Mesothelial cell of epicardium (in vitro differentiated cells): ENCODE measurements around the gene HHAT. TPM values are rescaled to one million over a fixed set of nuclear protein-coding genes. Genes with fewer than 3 reads are reported as not detected.

Experiments
- DNase-seq, 2 experiments: peaks; one replicate each; pipeline ENCODE4 v3.0.0; 2021; ENCODE audit warnings: low spot score in 2 of 2; ENCODE audit not compliant: unreplicated experiment in 2 of 2
- H3K27ac Mint-ChIP-seq: 2 replicates; pipeline ENCODE4 v1.8.0; 2021; ENCODE audit warnings: mixed read lengths
- H3K27me3 Mint-ChIP-seq: 2 replicates; pipeline ENCODE4 v1.8.0; 2021; ENCODE audit warnings: low read depth, mixed read lengths
- H3K36me3 Mint-ChIP-seq: 2 replicates; pipeline ENCODE4 v1.8.0; 2021; ENCODE audit warnings: mixed read lengths
- H3K4me1 Mint-ChIP-seq: 2 replicates; pipeline ENCODE4 v1.8.0; 2021; ENCODE audit warnings: mixed read lengths
- H3K4me3 Mint-ChIP-seq: 2 replicates; pipeline ENCODE4 v1.8.0; 2021; ENCODE audit warnings: mild to moderate bottlenecking, moderate library complexity, mixed read lengths
- H3K9me3 Mint-ChIP-seq: 2 replicates; pipeline ENCODE4 v1.8.0; 2021; ENCODE audit warnings: mixed read lengths
- total RNA-seq: library from RNA; stranded (reverse); gene quantifications from 3 replicates; pipeline ENCODE4 v1.2.1, GENCODE V29; 2021
- TF ChIP-seq, protein P1 (sequence below): fragments of 200-600 bp; sonication (generic); IDR thresholded peaks from one replicate; pipeline ENCODE4 v1.5.0; 2021; ENCODE audit warnings: antibody characterized with exemption; ENCODE audit not compliant: unreplicated experiment

Gene HHAT
- total RNA-seq, 1 donor from 2014 or later = 19.2 TPM

DNA sequence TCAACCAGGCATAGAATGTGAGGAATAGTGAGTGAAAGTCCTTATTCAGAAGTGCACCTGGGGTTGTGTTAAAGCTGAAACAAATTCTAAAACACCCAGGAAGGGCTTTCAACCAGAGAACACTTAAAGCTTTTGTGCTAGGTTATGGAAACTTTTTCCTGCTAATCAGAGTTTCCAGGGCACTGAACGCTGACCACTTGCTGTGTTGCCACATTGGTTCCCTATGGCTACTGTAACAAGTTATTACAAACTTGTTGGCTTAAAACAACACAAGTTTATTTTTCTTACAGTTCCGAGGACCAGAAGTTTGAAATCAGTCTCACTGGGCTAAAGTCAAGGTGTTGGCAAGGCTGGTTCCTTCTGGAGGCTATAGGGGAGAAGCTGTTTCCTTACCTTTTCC lies 300.6 kb downstream of the HHAT start:
- Mint-ChIP-seq H3K9me3 (no peaks in the 10 kb centered on the region), H3K27ac (no peak overlapping the region), H3K27me3 (no peaks in the 10 kb centered on the region), H3K4me3 (no peak overlapping the region), H3K36me3 (no peaks in the 10 kb centered on the region), H3K4me1 (peaks cover 8% of the 10 kb centered on the region)
- TF ChIP-seq, protein P1, sequence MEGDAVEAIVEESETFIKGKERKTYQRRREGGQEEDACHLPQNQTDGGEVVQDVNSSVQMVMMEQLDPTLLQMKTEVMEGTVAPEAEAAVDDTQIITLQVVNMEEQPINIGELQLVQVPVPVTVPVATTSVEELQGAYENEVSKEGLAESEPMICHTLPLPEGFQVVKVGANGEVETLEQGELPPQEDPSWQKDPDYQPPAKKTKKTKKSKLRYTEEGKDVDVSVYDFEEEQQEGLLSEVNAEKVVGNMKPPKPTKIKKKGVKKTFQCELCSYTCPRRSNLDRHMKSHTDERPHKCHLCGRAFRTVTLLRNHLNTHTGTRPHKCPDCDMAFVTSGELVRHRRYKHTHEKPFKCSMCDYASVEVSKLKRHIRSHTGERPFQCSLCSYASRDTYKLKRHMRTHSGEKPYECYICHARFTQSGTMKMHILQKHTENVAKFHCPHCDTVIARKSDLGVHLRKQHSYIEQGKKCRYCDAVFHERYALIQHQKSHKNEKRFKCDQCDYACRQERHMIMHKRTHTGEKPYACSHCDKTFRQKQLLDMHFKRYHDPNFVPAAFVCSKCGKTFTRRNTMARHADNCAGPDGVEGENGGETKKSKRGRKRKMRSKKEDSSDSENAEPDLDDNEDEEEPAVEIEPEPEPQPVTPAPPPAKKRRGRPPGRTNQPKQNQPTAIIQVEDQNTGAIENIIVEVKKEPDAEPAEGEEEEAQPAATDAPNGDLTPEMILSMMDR = no peak
- no peak for DNase-seq

DNA sequence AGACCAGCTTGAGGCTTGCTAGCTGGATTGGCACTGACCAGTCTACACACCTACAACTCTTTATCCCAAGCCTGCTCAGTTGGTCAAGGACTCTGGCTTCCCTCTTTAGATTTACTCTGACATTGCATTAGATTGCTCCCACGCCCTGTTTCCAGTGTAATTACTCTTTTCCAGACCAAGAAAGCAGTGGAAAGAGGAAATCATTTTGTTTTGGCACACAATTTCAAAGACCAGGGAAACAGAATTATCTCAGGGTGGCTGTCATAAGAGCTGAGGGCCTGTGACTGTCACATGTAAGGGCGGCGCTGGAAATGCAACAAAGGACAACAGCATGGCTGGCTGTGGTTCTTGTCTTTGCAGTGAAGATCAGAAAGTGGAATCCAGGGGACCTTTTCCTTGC lies 302.7 kb downstream of the HHAT start:
- Mint-ChIP-seq H3K4me3 (no peak overlapping the region), H3K36me3 (no peaks in the 10 kb centered on the region), H3K9me3 (no peaks in the 10 kb centered on the region), H3K4me1 (peaks cover 8% of the 10 kb centered on the region), H3K27me3 (no peaks in the 10 kb centered on the region), H3K27ac (peak overlapping the region; percentile 7)
- DNase-seq = no peak
- TF ChIP-seq, protein P1 = no peak

DNA sequence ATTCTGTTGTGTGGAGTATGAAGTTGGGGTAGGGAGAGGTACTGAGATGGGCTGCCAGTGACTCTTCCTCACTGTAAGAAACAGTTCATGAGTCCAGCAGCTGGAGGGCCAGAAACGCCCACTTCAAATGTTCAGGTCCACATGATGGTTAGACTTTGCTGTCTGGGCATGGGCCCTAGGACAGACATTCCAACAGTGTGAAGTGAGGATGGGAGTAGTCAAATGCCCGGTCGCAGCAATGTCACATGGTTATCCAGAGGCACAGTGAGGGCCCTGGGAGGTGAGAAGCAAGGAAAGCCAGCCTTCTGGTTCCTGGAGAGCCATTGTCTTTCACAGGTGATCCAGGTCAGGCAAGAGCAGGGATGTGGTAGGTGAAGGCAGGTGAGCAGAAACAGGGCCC lies 304.4 kb downstream of the HHAT start:
- TF ChIP-seq, protein P1 = no peak
- Mint-ChIP-seq H3K9me3 (no peaks in the 10 kb centered on the region), H3K27me3 (peaks cover 3% of the 10 kb centered on the region), H3K27ac (no peak overlapping the region), H3K4me3 (no peak overlapping the region), H3K36me3 (no peaks in the 10 kb centered on the region), H3K4me1 (peaks cover 3% of the 10 kb centered on the region)
- DNase-seq = no peak

DNA sequence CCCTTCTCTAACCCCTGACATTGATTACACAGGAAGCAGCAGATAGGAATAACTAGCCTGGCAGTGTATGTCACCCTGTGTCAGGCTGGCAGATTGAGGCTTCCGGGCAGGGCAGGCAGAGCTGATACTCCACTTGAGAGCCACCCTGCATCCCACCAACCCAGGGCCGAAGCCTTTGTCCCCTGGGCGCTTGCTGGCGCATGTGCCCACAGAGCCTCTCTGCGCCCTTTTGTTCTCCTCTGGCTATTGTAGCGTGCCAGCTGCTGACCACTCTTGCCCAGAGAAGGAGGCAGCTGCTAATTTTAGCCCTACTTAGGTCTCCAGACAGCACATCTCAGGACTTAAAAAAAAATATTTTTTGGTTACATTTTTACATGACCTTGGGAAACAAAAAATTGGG lies 304.9 kb downstream of the HHAT start:
- Mint-ChIP-seq H3K27ac (no peak overlapping the region), H3K36me3 (no peaks in the 10 kb centered on the region), H3K27me3 (peaks cover 6% of the 10 kb centered on the region)

DNA sequence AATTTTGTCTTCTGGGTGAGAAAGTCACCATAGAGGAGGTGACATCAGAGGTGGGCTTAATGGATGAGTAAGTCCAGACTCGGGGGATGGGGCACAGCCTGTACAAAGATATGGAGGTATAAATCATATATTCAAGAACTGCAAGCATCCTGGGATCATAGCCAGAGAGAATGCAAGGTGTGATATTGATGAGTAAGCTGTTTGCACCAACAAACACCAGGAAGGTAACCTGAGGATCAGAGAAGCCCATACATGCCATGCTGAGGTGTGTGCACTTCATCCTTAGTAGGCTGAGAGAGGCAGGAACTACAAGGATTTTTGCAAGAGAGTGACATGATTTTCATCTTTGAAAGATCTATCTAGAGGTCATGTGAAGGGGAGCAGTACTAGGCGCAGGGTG lies 306.4 kb downstream of the HHAT start:
- Mint-ChIP-seq H3K4me1 (peaks cover 3% of the 10 kb centered on the region), H3K9me3 (no peaks in the 10 kb centered on the region), H3K4me3 (no peak overlapping the region), H3K36me3 (no peaks in the 10 kb centered on the region), H3K27ac (no peak overlapping the region), H3K27me3 (peaks cover 10% of the 10 kb centered on the region)
- no peak for DNase-seq
- TF ChIP-seq, protein P1 = no peak

More for the DNA sequence above, 304.9 kb downstream of the HHAT start:
- Mint-ChIP-seq H3K4me3 (no peak overlapping the region), H3K9me3 (no peaks in the 10 kb centered on the region), H3K4me1 (peaks cover 3% of the 10 kb centered on the region)
- TF ChIP-seq, protein P1 = no peak
- DNase-seq = no peak

DNA sequence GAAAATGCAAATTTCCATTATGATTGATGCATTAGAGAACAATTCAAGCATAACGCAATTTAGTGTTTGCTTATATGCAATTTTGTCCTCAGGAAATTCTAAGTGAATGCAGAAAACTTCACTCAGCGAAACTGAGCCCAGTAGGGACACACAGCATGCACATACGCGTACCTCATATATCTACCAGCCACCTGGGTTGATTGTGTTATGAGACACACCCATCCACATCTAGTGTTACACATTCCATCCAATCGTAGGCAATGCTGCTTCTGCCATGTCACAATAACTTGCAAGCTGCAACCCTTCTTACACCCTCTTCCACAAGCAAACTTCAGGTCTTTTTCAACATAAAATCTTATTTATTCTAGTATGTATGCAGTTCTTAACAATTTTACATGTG lies 312.9 kb downstream of the HHAT start:
- no peak for DNase-seq
- no peaks in the 10 kb centered on the region for H3K9me3 Mint-ChIP-seq
- H3K36me3 Mint-ChIP-seq = no peaks in the 10 kb centered on the region
- H3K27me3 Mint-ChIP-seq = peaks cover 10% of the 10 kb centered on the region
- H3K27ac Mint-ChIP-seq = no peak overlapping the region
- H3K4me1 Mint-ChIP-seq = peaks cover 9% of the 10 kb centered on the region
- no peak overlapping the region for H3K4me3 Mint-ChIP-seq
- TF ChIP-seq, protein P1 = no peak
